Ramos (cell line): ENCODE results near the gene BET1L.
"Not testable (repeated sequence)": the region's sequence is repeated elsewhere in the genome, so short reads cannot be mapped to it uniquely, and the experiment has no call there.

ENCODE experiments used
- in situ Hi-C: fragments of 300-500 bp; cut with MboI; formaldehyde crosslinking; loops from one replicate; pipeline ENCODE4 v1.14.3; 2022; ENCODE audit warnings: low sequenced_read_pairs; ENCODE audit not compliant: unreplicated experiment

BET1L gene, protein sequence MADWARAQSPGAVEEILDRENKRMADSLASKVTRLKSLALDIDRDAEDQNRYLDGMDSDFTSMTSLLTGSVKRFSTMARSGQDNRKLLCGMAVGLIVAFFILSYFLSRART

GRCh38 chr11:207208-207862, at the start of gene BET1L, which contains the start of gene RIC8A:
TSS of gene BET1L (minus strand) at chr11:207399. CDS start at chr11:207321, 78 bp downstream.
TSS of gene RIC8A (plus strand) at chr11:207708. CDS start at chr11:208855, 1,147 bp downstream.
- in situ Hi-C loops = no loop called here

GRCh38 chr11:255816-256215, 48.6 kb upstream of the BET1L start:
- in situ Hi-C loops = loop anchor here (10.0 kb wide), 1 partner anchor 89 kb away; no protein-coding TSS in a partner anchor

DNA sequence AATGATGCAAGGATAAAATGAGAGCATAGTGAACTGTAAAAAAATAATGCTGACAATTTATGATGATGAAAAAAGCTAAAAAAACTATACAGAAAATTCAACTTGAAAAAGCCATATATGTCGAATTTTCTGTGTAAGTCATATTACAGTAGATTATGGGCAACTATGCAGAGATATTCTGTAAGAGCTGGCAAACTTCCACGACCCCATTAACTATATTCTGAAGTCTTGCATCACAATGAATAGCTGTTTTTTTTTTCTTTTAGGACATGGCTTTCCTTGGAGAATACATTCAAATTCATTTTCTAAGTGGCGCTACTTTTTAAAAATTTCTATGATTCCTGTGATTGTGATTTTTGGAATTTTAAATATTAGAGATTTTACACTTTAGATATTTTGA, 48.0 kb upstream of the BET1L start:
- in situ Hi-C loops = loop anchor here (10.0 kb wide), 1 partner anchor 90 kb away; no protein-coding TSS in a partner anchor

DNA sequence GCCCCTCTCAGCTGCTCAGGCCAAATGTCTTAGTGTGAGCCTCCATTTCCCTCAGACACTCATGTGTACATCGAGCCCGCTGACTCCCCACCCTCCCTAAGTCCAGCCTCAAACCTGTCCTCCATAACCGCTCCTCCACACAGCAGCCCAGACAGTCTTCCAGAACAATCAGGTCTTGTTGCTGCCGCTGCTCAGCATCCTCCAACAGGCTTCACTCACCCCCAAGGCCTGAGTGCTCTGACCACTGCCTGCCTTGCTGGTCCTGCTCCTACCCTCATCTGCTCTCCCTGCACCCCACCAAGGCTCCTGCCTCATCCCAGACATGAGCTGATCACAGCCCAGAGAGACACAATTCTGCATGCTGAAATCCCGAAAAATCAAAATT, 46.7 kb upstream of the BET1L start:
- in situ Hi-C loops = loop anchor here (10.0 kb wide), 1 partner anchor 91 kb away; no protein-coding TSS in a partner anchor

DNA sequence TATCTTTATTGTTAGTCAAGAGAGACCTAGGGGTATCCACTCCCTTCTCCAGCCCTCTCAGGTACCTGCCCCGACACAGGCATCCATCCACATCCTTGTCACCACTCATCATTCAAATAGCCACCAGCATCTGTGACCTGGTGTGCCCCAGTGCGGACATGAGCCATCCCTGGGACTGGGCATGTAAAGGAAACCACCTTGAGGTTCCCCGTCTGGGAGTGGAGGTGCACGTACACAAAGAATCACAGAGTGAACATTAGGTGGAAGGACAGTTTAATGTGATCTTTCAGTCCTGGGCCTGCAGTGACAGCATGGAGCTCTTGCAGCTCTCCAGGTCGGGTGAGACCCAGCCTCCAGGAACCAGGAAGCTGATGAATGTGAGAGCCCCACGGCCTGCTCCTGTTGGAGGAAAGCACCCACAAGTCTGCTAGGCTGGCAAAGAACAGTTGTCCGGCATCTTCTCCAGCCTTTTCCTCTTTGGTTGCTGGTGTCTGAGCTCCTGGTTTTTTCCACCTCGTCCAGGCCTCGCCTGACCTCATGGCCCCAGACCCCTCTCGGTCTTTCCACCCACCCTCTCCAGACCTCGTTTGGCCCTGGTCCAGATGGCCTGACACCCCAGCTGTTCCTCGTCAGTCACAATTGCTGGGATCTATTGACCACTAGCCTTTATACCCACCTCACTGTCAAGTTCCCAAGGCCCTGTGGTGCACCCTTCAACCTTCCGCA, 46.1 kb upstream of the BET1L start:
- in situ Hi-C loops = loop anchor here (10.0 kb wide), 1 partner anchor 91 kb away; no protein-coding TSS in a partner anchor

DNA sequence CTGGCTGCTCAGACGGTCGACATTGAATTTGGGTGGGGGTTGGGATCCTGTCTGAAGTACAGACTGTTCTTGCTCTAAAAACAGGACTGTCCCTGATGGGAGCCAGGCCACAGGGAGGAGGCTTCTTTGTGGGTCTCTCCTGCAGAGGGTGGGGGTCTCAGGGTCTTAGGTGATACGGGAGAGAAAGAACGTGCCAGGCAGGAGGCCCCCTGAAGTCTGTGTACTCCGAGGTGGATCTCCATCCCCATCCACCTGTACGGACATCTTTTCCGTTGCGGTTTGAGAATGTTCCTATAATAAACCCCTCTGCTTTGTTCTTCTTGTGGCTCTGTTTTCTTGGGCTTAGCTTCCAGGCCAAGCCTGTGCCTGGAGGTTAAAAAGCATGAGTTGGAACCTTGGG, 45.5 kb upstream of the BET1L start:
- in situ Hi-C loops = loop anchor here (10.0 kb wide), 1 partner anchor 92 kb away; no protein-coding TSS in a partner anchor

GRCh38 chr11:251550-251949, 44.4 kb upstream of the BET1L start:
- in situ Hi-C loops = loop anchor here (10.0 kb wide), 1 partner anchor 93 kb away; no protein-coding TSS in a partner anchor

- in situ Hi-C loops = loop anchor here (10.0 kb wide), 1 partner anchor 94 kb away; no protein-coding TSS in a partner anchor
Observed at GRCh38 chr11:250740-251299, 43.6 kb upstream of the BET1L start.

DNA sequence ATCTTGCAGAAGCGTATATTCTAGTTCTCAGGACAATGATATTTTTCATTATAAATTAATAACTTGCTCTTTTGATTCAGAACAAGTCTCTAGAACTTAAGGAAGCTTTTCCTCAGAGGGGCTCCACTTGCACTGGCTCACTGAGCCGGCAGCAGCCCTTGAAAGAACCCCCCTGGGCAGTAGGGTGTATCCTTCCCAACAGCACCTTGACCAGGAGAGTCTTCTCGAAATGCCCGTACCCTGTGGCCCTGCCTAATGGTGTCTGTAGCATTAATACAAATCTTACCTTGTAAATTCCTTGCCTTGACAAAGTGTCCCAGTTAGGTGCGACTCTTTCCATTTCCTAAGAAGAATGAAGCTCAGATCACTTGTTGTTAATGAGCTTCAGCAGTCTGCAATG, 43.1 kb upstream of the BET1L start:
- in situ Hi-C loops = loop anchor here (10.0 kb wide), 1 partner anchor 95 kb away; no protein-coding TSS in a partner anchor

GRCh38 chr11:249062-249461, 41.9 kb upstream of the BET1L start:
- in situ Hi-C loops = no loop called here

- in situ Hi-C loops = no loop called here
Observed at GRCh38 chr11:244376-244775, 37.2 kb upstream of the BET1L start.

DNA sequence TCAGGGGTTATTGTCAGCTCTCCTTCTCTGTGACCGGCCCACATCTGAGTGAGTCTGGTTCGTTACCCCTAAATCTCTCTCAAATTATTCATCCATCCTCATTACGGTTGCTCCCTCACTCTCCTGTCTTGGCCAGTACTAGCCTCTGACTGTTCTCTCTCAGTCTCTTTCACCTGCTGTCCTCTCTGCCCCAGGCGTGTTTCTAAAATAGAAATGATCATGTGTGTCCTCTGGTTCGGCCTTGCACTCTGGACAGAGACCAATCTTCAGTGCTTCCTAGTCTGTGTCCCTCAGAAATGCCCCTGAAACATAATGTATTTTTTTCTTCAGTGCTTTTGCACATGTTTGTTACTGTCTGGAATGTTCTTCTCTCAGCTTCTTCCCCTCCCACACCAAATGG, 34.4 kb upstream of the BET1L start:
- in situ Hi-C loops = no loop called here

- in situ Hi-C loops = no loop called here
Observed at GRCh38 chr11:240315-240714, 33.1 kb upstream of the BET1L start.

DNA sequence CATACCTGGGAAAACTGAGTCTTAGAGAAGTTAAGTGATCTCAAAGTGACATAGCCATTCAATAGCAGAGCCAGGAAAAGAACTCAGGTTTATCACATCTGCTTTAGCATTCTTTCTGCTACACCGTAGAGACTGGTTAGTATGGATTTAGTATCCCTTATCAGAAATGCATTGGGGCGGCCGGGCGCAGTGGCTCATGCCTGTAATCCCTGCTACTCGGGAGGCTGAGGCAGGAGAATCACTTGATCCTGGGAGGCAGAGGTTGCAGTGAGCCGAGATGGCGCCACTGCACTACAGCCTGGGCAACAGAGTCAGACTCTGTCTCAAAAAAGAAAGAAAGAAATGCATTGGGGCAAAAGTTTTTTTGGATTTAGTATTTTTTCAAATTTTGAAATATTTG, 31.1 kb upstream of the BET1L start:
- in situ Hi-C loops = not testable (repeated sequence)

GRCh38 chr11:236774-237767, 29.9 kb upstream of the BET1L start, which contains the start of gene PSMD13:
TSS of gene PSMD13 (plus strand) at chr11:236976. CDS start at chr11:237050, 74 bp downstream.
- in situ Hi-C loops = no loop called here

GRCh38 chr11:235997-236773, 29.0 kb upstream of the BET1L start, which contains the start of gene SIRT3:
TSS of gene SIRT3 (minus strand) at chr11:236342. CDS start at chr11:236328, 14 bp downstream.
- in situ Hi-C loops = no loop called here

GRCh38 chr11:235609-235996, 28.4 kb upstream of the BET1L start:
- in situ Hi-C loops = no loop called here

DNA sequence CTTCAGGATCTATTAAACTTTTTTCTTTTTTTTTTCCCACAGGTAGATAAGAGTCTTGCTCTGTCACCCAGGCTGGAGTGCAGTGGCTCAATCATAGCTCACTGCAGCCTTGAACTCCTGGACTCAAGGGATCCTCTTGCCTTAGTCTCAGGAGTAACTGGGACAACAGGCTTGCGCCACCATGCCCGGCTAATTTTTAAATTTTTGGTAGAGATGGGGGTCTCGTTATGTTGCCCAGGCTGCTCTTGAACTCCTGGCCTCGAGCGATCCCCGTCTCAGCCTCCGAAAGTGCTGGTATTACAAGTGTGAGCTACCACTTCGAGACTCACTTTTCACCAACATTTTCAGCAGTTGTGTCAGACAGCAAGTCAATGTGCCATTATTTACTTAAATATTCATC, 28.0 kb upstream of the BET1L start:
- in situ Hi-C loops = no loop called here
